ENCODE measurements around the gene ADAM11. TPM values are rescaled to one million over a fixed set of nuclear protein-coding genes. Genes with fewer than 3 reads are reported as not detected.
A peak's percentile ranks its signal among the peaks of the same experiment; 100 is the strongest.

The ADAM11 gene
- total and polyA plus RNA-seq, 2 of the 13 experiments (the other 11 are each of a cell fraction or from before 2014, with no cell fraction given) = 0.38 to 0.91 TPM

- 0 out of 2 replicates have a peak, but pooled peaks have one; percentile 14 for TF ChIP-seq FOXP4 (CRISPR knock-in tag; IDR thresholded peaks at IDR 0.05)
- TF ChIP-seq TFAP4 (IDR thresholded peaks at IDR 0.05; ENCODE audit: borderline replicate concordance, low read depth) = peak; percentile 57; the same call in 1 of the 2 replicates
- no peak for TF ChIP-seq ZSCAN31 (CRISPR knock-in tag; IDR thresholded peaks at IDR 0.05; ENCODE audit: low read depth)
- peak; percentile 65; the same call in 1 of the 2 replicates for TF ChIP-seq RXRA (CRISPR knock-in tag; IDR thresholded peaks at IDR 0.05)
- no peak for TF ChIP-seq ZNF138 (CRISPR knock-in tag; IDR thresholded peaks at IDR 0.05; ENCODE audit: low read depth)
- TF ChIP-seq PHB2 (IDR thresholded peaks at IDR 0.05; ENCODE audit: partially characterized antibody) = no peak
- no peak for TF ChIP-seq ZNF33A (CRISPR knock-in tag; IDR thresholded peaks at IDR 0.05; ENCODE audit: borderline replicate concordance)
- no peak for TF ChIP-seq ZNF784 (CRISPR knock-in tag; IDR thresholded peaks at IDR 0.05; ENCODE audit: borderline replicate concordance)
- TF ChIP-seq ZNF605 (CRISPR knock-in tag; IDR thresholded peaks at IDR 0.05) = 0 out of 2 replicates have a peak, but pooled peaks have one; percentile 37
- TF ChIP-seq ZNF10 (CRISPR knock-in tag; IDR thresholded peaks at IDR 0.05; ENCODE audit: borderline replicate concordance, low read depth) = no peak
- no peak for TF ChIP-seq ZNF737 (CRISPR knock-in tag; IDR thresholded peaks at IDR 0.05; ENCODE audit: borderline replicate concordance)
- no peak for TF ChIP-seq ZNF616 (CRISPR knock-in tag; IDR thresholded peaks at IDR 0.05; ENCODE audit: low read depth)
- TF ChIP-seq E2F1 (CRISPR knock-in tag; IDR thresholded peaks at IDR 0.05) = no peak
- TF ChIP-seq ATF3 (CRISPR knock-in tag; IDR thresholded peaks at IDR 0.05) = peak; percentile 64; the same call in 1 of the 2 replicates
- no peak for TF ChIP-seq DMAP1 (CRISPR knock-in tag; IDR thresholded peaks at IDR 0.05)
- no peak for TF ChIP-seq SNAI1 (CRISPR knock-in tag; IDR thresholded peaks at IDR 0.05; ENCODE audit: borderline replicate concordance)
- TF ChIP-seq THRA (CRISPR knock-in tag; IDR thresholded peaks at IDR 0.05; ENCODE audit: borderline replicate concordance) = peak; percentile 51; the same call in 1 of the 2 replicates
- no peak for TF ChIP-seq POLR2G (IDR thresholded peaks at IDR 0.05; ENCODE audit: low read depth, low read length)
- TF ChIP-seq ZNF251 (CRISPR knock-in tag; IDR thresholded peaks at IDR 0.05) = no peak
- TF ChIP-seq NR2F6 (IDR thresholded peaks at IDR 0.05) = no peak
- TF ChIP-seq NR2F6 (CRISPR knock-in tag; IDR thresholded peaks at IDR 0.05) = peak; percentile 28; the same call in 1 of the 2 replicates
- no peak for TF ChIP-seq ETS1 (CRISPR knock-in tag; IDR thresholded peaks at IDR 0.05)
These were observed 10.9 kb downstream of the ADAM11 start (continued) for GRCh38 chr17:44769647-44770084.
